Left ventricle myocardium superior (tissue), 1 donor: Measurements from ENCODE around the gene SPSB1. TPM values are rescaled to one million over a fixed set of nuclear protein-coding genes. Genes with fewer than 3 reads are reported as not detected.

Experiments used
- ATAC-seq: fragments of 200-7000 bp; cut with Tn5 transposase; one replicate; pipeline ENCODE4 v1.9.1; 2020; ENCODE audit warnings: mild to moderate bottlenecking, moderate library complexity
- DNase-seq: peaks from one replicate; pipeline ENCODE4 v3.0.0-alpha.2; 2020
- intact Hi-C: fragments of 100-400 bp; cut with micrococcal nuclease; formaldehyde crosslinking; loops from one replicate; pipeline ENCODE4 v1.11.0; 2022
- long read RNA-seq: library from polyadenylated mRNA; unstranded; transcript quantifications from one replicate; pipeline ENCODE4 v2.0.0, GENCODE V29; 2021
- total RNA-seq: library from RNA; stranded (reverse); fragmentation: NEBNext Ultra II Directional; extraction: Animal tissue kit (Norgen Biotek cat#: 25700); gene quantifications from one replicate; pipeline ENCODE4 v1.2.1, GENCODE V29; 2021
- donor health status: DM: no; HTN: yes; CAD: no; lungs with severe emphysema.

Gene SPSB1
- total RNA-seq, result 13.1 TPM
- long read RNA-seq, transcript SPSB1-201 (3 exons, 3,120 nt), result major isoform, 5 of 10 reads
- long read RNA-seq, partial matches to known transcripts, result 0 of 10 reads
- long read RNA-seq, other reads (novel, unspliced or antisense), result 3 of 10 reads

- DNase-seq (peak; percentile 85), ATAC-seq (peak; percentile 72)
- intact Hi-C loops, result no loop called here
Measured at GRCh38 chr1:9292361-9293240, at the start of gene SPSB1. SPSB1 (plus strand) TSS chr1:9292894; CDS start chr1:9355892, 62,998 bp downstream.

DNA sequence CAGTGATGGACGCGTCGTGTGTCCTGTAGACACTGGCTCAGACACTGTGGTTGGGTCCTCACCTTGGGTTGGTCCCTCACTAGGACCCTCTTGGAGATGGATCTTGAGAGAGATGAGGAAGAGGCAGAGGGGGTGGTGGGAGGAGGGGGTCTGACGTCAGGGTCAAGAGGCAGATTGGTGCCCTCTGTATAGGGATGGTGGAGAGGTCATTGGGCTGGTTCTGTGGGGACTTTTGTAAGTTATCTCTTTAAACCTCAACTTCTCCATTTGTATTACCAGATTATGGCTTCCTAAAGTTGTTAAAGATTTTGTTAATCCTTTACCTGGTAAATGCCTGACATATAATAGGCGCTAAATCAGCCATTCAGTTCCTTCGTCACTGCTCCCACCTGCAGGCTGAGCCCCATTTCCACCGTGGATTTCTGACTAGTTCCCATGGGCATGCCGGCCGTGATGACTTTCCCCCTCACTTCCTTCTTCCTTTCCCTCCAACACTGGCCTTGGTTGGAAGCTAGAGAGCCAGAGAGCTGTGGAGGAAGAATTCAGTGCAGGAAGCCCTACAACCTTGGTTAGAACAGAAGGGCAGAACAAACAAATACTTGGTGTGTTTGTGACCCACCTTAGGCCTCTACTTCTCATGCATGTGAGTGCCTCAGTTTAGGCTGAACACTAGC, 49.5 kb upstream of the SPSB1 start:
- DNase-seq (no peak), ATAC-seq (peak; percentile 12)
- intact Hi-C loops, result no loop called here

DNA sequence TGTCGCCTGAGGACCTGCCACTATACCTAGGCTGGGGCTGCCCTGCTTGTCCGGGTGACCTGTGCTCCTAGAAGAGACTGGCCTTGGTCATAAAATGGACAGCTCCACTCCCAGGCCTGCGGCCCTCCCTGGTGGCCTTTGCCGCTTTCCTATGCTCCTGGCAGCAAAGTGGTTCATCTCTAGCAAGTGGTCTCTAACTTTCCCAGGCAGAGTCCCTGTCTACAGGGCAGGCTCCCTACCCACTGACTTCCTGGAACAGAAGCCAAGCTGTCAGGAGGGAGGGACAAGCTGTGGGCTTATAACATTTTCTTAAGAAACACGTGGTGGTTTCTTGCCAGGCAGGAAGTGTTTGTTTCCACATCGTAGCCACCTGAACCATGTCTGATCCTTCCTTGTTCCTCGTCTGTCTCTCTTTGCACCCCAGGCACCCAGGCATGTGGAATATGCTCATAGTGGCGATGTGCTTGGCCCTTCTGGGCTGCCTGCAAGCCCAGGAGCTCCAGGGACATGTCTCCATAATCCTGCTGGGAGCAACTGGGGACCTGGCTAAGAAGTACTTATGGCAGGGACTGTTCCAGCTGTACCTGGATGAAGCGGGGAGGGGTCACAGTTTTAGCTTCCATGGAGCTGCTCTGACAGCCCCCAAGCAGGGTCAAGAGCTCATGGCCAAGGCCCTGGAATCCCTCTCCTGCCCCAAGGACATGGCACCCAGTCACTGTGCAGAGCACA, 48.0 kb upstream of the SPSB1 start:
- ATAC-seq, result no peak
- intact Hi-C loops, result no loop called here
- no peak for DNase-seq

DNA sequence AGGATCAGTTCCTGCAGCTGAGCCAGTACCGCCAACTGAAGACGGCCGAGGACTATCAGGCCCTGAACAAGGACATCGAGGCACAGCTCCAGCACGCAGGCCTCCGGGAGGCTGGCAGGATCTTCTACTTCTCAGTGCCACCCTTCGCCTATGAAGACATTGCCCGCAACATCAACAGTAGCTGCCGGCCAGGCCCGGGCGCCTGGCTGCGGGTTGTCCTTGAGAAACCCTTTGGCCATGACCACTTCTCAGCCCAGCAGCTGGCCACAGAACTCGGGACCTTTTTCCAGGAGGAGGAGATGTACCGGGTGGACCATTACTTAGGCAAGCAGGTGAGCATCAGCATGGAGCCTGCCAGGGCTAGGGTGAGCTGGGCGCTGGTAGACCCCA, 47.5 kb upstream of the SPSB1 start:
- DNase-seq, result no peak
- no peak for ATAC-seq
- intact Hi-C loops, result no loop called here

DNA sequence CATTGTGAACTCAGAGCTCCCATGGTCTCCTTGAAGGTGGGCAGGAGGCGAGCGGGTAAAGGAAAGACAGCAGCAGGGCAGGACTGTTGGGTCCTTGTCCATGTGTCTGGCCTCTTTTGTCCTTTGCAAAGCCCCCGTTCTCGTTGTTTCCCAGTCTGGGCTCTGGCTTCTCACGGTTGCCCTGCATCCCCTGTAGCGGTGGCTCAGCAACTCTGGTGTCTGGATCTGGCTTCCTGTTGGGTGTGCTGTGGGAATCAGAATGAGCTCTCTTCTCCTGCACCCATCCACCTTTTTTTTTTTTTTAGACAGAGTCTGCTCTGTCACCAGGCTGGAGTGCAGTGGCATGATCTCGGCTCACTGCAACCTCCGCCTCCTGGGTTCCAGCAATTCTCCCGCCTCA, 47.0 kb upstream of the SPSB1 start:
- intact Hi-C loops, result no loop called here
- ATAC-seq (no peak), DNase-seq (no peak)

DNA sequence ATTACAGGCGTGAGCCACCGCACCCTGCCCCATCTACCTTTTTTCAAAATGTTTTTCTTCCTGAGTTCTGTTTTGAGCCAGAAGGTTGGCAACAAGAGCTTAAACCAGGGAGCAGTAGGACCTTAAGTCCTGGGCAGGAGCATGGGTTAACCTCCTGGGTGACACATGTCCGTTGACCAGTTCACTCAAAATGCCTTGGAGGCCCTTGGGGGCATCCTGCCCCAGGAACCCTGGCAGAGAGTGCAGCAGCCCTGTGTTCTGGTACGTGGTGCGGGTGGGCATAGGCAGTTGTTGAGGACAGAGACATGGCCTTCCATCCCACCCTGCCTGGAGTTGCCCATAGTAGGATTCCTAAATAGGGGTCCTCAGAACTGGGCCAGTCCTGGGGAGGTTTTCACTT, 46.5 kb upstream of the SPSB1 start:
- DNase-seq (no peak), ATAC-seq (no peak)
- intact Hi-C loops, result no loop called here

DNA sequence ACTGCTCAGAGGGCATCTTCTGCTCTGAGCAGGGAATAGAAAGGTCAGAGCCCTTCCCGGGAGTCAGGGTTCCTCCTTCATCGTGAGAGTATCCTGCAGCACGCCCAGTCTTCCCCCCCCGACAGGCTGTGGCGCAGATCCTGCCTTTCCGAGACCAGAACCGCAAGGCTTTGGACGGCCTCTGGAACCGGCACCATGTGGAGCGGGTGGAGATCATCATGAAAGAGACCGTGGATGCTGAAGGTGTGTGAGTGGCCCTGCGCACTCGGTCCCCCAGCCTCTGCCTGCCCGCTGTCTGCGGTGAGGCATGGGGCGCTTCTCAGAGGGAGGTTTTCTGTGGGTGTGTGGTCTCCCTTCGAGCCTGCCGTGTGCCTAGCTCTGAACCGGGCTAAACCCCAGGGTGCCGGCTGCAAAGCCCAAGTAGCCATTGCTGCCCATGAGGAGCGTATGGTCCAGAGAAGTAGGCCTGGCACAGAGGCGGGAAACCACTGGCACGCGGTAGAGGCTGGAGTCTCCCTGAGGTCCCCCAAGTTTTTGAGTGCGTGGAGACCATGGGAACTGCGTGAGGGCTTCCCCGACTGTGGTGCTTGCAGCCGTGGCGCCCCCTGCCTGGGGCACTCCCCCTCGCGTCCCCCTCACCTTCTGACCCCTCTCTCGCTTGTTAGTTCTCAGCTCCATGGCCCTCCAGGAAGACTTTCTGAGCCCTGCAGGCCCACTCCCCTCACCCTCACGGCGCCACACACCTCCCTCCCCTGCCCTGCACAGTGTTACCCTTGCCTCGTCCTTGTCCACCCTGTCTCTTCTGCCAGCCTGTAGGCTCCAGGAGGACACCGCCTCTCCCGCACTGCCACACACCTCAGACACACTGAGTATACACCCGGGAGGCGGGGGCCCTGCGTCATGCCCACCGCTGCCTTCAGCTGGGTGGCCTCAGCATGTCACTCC, 45.6 kb upstream of the SPSB1 start:
- peak; percentile 8 for ATAC-seq
- intact Hi-C loops, result no loop called here
- peak; percentile 54 for DNase-seq

DNA sequence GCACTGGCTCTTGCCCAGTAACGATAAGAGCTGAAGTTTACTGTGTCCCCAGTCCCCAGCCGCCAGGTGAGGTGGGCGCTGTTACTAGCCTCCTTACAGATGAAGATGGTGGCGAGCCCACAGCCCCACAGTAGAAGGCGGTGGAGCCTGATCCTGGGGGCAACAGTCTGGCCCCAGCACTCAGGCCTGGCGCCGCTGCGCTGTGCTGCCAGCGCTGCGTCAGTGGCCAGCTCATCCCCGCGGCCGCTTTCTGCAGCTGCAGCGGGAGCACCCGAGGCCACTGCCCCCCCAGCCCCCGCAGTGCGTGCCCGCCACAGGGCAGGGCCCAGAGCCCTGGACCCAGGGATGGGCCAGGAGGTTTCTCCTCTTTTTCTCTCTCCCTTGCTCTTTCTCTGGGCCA, 44.8 kb upstream of the SPSB1 start:
- intact Hi-C loops, result no loop called here
- DNase-seq (no peak), ATAC-seq (no peak)

- intact Hi-C loops, result no loop called here
- no peak for DNase-seq
- no peak for ATAC-seq
Measured at GRCh38 chr1:9248341-9249262, 44.1 kb upstream of the SPSB1 start.

DNA sequence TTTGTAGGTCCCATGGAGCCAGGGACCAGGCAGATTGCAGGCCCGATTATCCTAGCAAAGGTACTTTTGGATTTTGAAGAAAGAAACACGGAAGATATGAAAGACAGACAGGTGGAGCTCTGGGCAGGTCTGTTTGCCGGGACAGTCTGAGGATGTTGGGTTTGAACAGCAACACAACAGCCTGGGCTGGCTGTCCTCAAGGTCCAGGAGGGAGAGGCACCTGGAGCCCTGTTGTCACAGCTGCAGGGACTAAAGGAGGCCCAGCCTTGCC, 43.5 kb upstream of the SPSB1 start:
- no peak for ATAC-seq
- no peak for DNase-seq
- intact Hi-C loops, result no loop called here

- intact Hi-C loops, result no loop called here
- DNase-seq (peak; percentile 80), ATAC-seq (peak; percentile 63)
Measured at GRCh38 chr1:9249534-9250410, 42.9 kb upstream of the SPSB1 start.

DNA sequence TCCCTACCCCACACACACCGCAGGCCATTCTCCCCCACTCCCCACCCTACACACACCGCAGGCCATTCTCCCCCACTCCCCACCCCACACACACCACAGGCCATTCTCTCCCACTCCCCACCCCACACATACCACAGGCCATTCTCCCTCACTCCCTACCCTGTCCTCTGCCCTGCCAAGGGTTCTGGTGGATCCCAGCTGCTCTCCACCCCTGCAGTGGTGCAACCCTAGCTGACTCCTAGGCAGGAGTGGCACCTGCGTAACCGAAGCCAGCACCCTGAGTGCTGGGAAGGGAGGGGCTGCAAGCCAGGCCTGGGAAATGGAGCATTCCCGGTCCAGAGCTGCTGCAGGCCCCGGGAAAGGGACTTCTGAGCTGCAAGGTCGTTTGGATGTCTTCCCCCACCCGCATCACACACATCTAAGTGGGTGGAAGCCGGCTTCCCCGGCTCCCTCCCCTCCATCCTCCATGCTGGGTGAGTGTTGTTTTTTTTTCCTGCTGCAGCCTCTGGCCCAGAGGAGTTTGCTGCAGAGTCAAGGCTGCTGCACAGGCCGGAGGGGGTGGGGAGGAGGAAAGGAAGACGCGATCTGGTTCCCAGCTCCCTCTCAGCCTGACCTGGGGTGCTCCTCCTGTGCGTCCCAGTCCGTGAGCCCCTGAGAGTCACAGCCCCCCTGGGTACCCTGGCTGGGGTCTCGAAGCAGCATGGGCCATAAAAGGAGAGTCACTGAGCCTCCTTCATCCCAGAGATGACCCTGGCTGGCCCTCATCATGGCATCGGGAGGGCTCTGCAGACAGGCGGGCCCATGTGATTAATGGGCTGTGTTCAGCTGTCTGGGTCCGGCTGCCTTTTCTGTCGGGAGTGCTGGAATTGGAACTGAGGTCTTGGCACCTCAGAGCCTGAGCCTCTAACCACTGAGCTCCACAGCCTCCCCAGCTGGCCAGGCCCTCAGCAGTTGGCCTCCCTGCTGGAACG, 42.0 kb upstream of the SPSB1 start:
- DNase-seq, result no peak
- ATAC-seq, result peak; percentile 11
- intact Hi-C loops, result no loop called here

DNA sequence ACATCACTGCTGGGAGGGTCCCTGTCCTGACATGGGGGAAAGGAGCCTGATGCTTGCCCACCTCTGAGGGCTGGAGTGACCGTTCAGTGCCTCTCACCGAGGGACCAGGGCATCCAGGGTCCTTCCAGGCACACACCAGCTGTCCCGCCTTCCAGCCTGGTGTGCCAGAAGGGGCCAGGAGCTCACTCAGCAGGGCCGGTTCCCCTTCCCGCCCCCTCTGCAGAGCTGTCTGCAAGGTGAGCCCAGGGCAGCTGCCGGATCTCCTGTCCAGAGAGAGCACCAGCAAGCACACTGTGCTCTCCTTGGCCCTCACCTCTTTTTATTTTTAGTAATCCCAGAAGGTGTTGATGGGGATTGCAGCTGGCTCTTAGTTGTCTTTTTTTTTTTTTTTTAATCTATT, 41.2 kb upstream of the SPSB1 start:
- DNase-seq (peak; percentile 77), ATAC-seq (peak; percentile 61)
- intact Hi-C loops, result no loop called here

DNA sequence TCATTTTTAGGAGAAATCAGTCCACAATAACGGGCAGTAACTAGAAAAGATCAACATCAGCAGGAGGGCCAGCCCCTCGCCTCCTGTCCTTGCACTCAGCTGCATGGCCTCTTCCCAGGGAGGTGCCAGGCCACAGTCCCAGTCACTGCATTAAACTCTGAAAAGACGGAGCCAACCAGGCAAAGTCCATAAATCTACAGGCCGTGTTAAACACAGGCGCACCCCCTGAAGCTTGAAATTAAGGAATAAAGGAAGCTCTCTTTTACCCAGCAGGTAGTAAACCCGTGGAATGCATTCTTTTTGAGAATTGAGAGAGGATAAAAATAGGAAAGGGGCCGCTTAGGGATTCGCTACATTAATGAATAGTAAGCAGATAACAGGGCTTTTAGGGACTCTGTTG, 39.7 kb upstream of the SPSB1 start:
- intact Hi-C loops, result no loop called here
- no peak for ATAC-seq
- no peak for DNase-seq

DNA sequence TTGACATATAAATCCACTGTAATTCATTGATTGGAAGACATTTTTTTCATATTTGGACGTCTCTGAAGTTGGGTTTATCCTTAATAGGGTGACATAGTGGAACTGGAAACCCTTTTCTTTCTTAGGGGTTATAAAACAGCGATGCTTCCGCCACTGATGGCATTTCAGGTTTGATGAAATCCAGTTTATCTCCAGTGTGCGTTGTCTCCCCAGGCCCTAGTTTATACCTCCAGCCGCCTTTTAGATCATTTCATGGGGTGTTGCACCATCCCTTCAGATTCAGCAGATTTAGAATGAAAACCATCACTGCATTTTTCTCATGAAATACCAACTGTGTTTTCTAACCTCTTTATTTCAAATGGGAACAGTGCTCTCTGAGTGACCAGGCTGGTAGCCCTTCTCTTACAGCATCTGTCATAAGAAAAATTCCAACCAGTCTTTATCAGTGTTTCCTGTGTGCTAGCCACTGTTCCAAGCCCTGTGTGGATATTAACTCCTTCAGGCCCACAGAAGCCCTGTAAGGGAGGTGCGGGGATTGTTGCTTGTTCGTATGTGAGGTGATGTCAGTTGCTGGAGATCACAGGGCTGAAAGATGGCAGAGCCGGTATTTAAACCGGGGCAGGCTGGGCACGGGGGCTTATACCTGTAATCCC, 39.1 kb upstream of the SPSB1 start:
- intact Hi-C loops, result no loop called here
- DNase-seq, result no peak
- peak; percentile 32 for ATAC-seq
